HG02571 (cell line): Measurements from ENCODE around the gene CBY1.
A peak's percentile ranks its signal among the peaks of the same experiment; 100 is the strongest.

Experiments
- ATAC-seq: cut with Tn5 transposase; IDR thresholded peaks from one replicate; pipeline ENCODE4 v1.9.1; 2021; ENCODE audit warnings: mild to moderate bottlenecking, moderate library complexity; ENCODE audit not compliant: unreplicated experiment

CBY1 gene

GRCh38 chr22:38645430-38645829, 11.0 kb upstream of the CBY1 start:
- ATAC-seq: no peak

DNA sequence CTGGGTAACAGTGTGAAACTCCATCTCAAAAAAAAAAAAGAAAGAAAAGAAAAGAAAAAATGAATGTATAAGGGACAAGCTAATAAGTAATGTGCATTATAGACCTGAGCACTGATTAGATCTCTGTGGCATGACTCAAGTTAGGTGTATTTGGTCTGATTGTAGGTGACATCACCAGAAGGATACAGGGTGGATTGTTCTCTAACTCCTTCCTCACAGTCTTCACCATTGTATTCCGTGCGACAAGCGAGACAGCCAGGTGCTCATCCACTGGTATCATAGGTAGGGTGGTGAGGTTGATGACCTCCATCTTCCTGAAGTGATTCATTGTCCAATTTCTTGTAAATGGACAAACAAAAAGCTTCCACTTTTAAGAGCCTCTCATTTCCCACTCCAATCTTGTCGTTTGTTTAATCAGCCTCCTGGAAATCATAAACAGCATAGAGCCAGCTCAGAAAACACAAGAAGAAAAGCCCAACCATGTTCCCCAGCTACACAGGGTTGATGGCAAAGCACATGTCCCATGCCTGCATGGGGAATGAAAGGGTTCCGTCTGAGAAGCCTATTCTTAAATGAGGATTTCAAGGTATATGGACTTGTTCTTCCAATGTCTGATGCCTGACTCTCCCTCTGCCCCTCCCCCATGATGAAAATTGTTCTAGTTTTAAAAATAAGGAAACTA, 6.5 kb upstream of the CBY1 start:
- ATAC-seq: no peak

GRCh38 chr22:38652859-38653258, 3.6 kb upstream of the CBY1 start:
- no peak for ATAC-seq

DNA sequence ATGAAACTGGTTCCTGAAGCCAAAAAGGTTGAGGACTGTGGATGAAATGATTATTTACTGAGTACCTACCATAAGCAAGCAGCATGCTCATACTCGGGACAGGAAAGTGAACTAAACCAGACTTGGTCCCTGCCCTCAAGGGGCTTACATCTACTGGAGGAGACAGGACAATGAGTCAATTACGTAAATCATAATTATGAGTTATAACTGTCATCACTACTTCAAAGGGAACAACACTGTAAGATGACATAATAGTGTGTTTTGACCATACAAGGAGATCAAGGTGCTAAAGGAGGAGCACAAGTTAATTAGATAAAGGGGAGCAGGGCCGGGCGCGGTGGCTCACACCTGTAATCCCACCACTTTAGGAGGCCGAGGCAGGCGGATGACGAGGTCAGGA, 2.7 kb upstream of the CBY1 start:
- ATAC-seq: no peak

DNA sequence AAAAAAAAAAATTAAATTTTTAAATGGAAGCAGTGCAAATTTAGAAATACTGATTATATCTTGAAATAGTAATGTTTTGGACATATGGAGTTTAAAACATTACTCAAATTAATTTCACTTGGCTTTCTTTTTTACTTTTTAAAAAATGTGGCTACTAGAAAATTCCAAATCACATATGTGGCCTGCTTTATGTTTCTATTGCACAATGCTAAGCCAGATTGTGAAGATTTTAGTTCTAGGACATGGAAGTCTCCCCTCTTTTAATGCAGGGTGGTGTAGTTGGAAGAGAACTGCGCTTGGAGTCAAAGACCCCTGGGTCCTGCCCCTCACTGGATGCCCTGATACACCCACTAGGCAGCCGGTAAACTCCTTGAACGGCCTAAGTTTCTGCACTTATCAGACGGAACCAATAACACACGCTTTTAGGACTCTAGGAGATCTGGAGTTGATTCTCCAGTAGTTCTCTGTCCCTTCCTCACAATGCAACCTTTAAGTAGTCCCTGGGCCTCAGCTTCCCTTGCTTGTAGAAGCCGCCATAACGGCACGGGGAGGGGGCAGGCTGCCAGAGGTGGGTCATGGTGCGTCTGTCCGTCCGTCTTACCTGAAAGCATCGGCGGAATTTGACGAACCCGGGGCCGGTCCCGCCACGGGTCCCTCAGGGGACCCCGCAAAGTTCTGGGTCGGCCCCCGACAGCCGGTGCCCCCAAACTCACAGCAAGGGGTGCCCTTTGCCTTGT, 751 bp upstream of the CBY1 start:
- no peak for ATAC-seq

DNA sequence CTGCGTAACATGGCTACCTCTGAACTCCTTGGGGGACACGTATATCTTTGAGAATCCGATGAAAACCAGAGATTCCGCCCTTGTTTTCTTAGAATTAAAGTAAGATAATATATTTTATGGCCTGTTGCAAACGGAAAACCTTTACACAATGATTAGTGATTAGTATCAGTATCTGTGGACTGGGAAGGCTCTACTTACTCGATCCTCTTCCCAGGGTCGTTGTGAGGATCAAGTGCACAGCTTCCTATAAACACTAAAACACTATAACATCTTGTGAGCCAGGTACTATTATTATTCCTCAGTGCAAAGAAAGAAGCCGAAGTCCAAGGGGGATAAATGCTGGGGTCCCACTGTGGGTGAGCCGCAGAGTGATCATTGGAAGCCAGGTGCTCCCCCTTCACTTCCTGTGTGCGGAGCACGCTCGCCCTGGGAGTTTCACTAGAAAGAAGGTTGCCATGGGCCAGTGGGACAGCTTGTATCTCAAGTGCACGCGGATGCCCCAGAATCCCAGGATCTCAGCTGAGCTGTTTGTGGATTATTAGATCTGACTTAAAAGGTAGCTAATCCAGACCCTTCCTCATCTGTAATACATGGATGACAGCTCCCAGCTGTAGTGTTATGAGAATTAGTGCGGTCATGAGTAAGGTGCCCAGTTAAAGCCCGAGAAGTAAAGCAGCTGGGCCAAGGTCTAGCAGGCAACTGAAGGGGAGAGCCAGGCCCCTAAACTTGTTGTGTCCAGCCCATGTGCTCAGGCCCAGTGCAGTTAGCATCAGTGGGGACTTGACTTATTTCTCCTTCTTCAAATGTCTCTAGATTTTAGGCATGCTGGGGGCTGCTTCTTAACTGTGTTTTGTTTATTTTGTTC, 839 bp downstream of the CBY1 start:
- peak; percentile 41 for ATAC-seq

DNA sequence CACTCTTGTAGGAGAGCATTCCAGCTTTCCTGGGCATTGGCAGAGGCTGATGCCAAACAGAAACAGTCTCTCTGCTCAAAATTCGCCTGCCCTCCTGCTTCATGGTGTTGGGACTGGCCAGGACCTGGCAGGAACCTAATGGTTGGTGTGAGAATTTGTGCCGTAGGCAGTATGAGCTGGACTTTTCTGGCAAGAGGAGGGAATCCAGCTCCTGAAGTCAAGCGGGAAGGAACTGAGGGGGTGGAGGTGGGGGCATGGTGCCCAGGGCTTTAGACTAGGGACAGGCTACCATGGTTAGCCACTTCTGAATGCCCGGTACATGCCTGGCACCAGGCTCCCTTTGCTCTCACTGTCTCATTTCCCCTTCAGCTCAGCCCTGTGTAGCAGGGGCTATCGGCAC, 18.4 kb downstream of the CBY1 start:
- no peak for ATAC-seq

GRCh38 chr22:38675833-38676232, 19.4 kb downstream of the CBY1 start:
- no peak for ATAC-seq

- peak; percentile 92 for ATAC-seq
Observed at GRCh38 chr22:38681582-38682335, 25.3 kb downstream of the CBY1 start, which contains the start of gene TOMM22. Gene TOMM22 (plus strand): TSS chr22:38681957. CDS start chr22:38681979, 22 bp downstream.

DNA sequence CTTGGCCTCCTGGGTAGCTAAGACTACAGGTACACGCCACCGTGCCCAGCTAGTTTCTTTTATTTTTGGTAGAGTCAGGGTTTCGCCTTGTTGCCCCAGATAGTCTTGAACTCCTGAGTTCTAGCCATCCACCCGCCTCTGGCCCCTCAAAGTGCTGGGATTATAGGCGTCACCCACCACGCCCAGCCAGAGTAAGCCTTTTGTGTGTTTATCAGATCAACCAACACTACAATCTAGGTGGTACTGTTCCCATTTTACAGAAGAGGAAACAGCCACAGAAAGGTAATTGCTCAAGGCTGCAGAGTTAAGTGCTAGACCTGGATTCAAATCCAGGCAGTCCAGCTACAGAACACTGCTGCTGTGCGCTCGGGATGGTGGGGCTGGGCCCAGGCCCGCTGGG, 28.5 kb downstream of the CBY1 start:
- no peak for ATAC-seq

- ATAC-seq: no peak
Observed at GRCh38 chr22:38685761-38686160, 29.3 kb downstream of the CBY1 start.

- no peak for ATAC-seq
Observed at GRCh38 chr22:38689651-38690050, 33.2 kb downstream of the CBY1 start.

DNA sequence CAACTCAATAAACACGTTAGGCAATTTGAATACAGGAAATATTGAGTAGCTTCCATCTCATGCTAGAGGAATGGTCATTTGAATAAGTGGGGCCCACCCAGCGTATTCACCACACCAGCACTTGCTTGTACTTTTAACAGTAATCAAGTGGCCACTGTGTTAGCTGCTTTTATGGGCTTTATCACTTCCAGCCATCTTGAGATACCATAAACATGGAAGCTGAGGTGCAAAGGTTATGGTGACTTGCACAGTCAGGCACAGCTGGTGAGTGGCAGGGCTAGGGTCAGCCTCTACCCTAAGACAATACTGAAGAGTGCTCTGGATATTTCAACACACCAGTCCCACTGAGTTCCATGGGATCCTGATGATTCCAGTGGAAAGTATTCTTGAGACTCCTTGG, 37.6 kb downstream of the CBY1 start:
- ATAC-seq: no peak

GRCh38 chr22:38694940-38695339, 38.5 kb downstream of the CBY1 start:
- ATAC-seq: no peak

GRCh38 chr22:38696606-38697424, 40.4 kb downstream of the CBY1 start:
- ATAC-seq: no peak

DNA sequence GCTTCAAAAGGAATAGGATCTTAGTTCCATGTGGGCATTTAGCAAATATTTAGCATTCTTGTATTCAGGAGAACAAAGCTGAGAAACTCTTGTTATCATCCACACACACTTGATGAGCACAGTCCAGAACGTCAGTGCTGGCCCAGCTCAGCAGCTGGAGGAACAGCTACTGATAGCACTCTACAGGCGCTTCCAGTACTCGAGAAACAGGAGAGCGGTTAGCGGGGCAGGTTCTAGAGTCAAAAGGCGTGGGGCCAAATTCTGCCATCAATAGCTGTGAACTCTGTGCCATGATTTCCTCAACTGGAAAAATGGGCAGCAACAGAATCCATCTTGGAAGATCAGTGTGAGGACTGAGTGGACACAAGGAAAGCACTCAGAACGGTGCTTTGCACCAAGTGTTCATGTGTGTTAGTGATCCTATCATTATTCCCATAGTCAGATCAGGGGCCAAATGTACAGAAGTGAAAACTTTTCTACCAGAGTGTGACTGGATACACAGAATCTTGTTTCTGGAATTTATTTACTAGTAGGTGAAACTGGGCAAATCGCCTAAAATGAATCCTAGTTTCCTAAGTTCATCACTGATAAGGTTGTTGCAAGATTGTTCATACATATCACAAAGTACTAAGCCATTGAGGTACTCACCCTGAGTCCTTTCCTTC, 41.1 kb downstream of the CBY1 start:
- no peak for ATAC-seq

DNA sequence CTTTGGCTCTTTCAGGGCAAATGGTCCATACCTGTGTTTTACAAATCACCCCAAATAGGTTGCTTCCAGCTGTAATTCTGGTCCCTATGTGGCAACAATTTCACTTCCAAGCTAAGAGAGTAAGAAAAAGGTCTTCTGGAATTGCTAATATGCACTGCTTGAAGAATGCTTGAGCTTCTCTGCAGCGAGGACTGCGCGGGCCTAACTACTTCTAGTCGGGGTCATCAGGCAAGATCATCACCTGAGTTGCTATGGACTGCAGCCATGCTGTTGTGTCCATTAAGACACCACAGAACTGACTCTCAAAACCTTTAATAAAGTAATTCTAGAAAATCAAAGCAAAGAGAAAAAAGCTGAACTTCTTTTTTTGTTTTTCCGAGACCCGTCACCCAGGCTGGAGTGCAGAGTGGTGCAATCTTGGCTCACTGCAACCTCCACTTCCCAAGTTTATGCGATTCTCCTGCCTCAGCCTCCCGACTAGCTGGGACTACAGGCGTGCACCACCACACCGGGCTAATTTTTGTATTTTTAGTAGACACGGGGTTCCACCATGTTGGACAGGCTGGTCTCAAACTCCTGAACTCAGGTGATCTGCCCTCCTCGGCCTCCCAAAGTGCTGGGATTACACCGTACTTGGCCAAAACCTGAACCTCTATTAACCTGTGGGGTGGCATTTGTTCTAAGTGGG, 42.1 kb downstream of the CBY1 start:
- ATAC-seq: no peak

DNA sequence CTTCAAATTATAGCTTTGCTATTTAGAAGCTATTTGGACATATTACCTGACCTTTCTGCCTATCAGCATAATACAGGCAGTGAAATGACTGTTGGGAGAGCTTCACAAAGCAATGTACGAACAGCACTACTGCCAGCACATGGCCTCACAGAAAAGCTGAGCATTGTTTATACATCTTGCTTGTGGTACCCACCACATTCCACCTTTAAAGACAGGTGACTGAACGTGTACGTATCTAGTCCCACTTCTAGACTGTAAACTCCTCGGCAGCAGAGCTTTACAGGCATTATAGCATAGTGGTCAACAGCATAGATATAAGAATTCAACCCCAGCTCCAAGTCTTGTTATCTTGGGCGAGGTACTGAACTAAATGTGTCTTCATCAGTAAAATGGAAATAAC, 42.7 kb downstream of the CBY1 start:
- no peak for ATAC-seq

DNA sequence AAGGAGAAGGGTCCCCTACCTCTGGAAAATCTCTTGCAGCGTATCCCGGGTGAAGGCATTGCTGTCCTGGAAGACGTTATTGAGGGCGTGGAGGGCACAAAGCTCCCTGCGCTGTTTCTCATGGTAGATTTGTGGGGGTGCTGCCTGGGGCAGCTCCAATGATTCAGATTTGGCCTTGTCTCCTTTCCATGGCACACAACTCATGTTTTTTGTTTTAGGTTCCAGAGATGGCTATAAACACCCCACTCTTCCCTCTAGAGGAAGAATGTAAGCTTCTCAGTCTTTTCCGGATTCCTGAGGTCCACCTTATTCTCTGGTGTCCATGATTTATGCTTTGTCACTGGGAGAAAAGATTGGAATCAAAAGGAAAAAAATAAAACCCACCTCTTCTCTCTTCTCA, 43.3 kb downstream of the CBY1 start:
- ATAC-seq: no peak
